DND-41 (cell line): ENCODE measurements around the gene SLC35D1.

Experiments used
- ATAC-seq: fragments of 200-7000 bp; cut with Tn5 transposase; 3 replicates; pipeline ENCODE4 v1.9.1; 2021; ENCODE audit warnings: low read depth; ENCODE audit not compliant: insufficient read depth
- DNase-seq: peaks from one replicate; pipeline ENCODE4 v3.0.0-alpha.2; 2020
- H2AFZ ChIP-seq: 2 replicates; pipeline ENCODE4 v1.6.0; 2012; ENCODE audit warnings: low read depth, low read length
- H3K27ac ChIP-seq: 2 replicates; pipeline ENCODE4 v1.5.1; 2012; ENCODE audit warnings: low read length, inconsistent platforms
- H3K27me3 ChIP-seq: fragments of 200-600 bp; sonication (generic); 2 replicates; pipeline ENCODE4 v1.6.0; 2012; ENCODE audit warnings: low read length, mild to moderate bottlenecking, inconsistent platforms; ENCODE audit not compliant: insufficient read depth, poor library complexity
- H3K36me3 ChIP-seq: 2 replicates; pipeline ENCODE4 v1.5.1; 2012; ENCODE audit warnings: low read length, inconsistent platforms; ENCODE audit not compliant: insufficient read depth
- H3K4me1 ChIP-seq: 2 replicates; pipeline ENCODE4 v1.5.1; 2012; ENCODE audit warnings: mild to moderate bottlenecking, low read length; ENCODE audit not compliant: insufficient read depth
- H3K4me2 ChIP-seq: 2 replicates; pipeline ENCODE4 v1.6.0; 2012; ENCODE audit warnings: mild to moderate bottlenecking, moderate library complexity, low read length, inconsistent platforms; ENCODE audit not compliant: insufficient read depth
- H3K4me3 ChIP-seq, 2 experiments: fragments of 200-600 bp in 1 of 2; shearing (Covaris generic) in 1 of 2; 2 replicates each; pipeline ENCODE4 v1.5.1; 2012 to 2016; ENCODE audit warnings: inconsistent platforms in 2 of 2, low read length in 2 of 2, mild to moderate bottlenecking in 2 of 2, low read depth in 1 of 2, moderate library complexity in 1 of 2
- H3K79me2 ChIP-seq: 2 replicates; pipeline ENCODE4 v1.6.0; 2012; ENCODE audit warnings: low read length, inconsistent platforms; ENCODE audit not compliant: insufficient read depth
- H3K9ac ChIP-seq: 2 replicates; pipeline ENCODE4 v1.6.0; 2012; ENCODE audit warnings: low read depth, mild to moderate bottlenecking, inconsistent platforms, low read length, moderate library complexity
- H3K9me3 ChIP-seq: 2 replicates; pipeline ENCODE4 v1.5.1; 2012; ENCODE audit warnings: low read length, moderate library complexity, mild to moderate bottlenecking, inconsistent platforms; ENCODE audit not compliant: insufficient read depth, severe bottlenecking
- H4K20me1 ChIP-seq: 2 replicates; pipeline ENCODE4 v1.6.0; 2012; ENCODE audit warnings: low read length; ENCODE audit not compliant: insufficient read depth
- CTCF ChIP-seq: IDR thresholded peaks from 2 replicates; pipeline ENCODE4 v1.5.1; 2012; ENCODE audit warnings: borderline replicate concordance, low read length, moderate library complexity, mild to moderate bottlenecking; ENCODE audit not compliant: poor library complexity, severe bottlenecking; ENCODE audit errors: extremely low read depth
- EZH2 ChIP-seq: IDR thresholded peaks from 3 replicates; pipeline ENCODE4 v1.6.1; 2012; ENCODE audit warnings: borderline replicate concordance, low read depth, mild to moderate bottlenecking, moderate library complexity, low read length, inconsistent platforms; ENCODE audit not compliant: severe bottlenecking

Gene SLC35D1

GRCh38 chr1:66996018-66996682 lies 57.8 kb downstream of the SLC35D1 start:
- Histone ChIP-seq H3K79me2 (no peaks in the 10 kb centered on the region), H3K27me3 (no peaks in the 10 kb centered on the region), H3K9ac (no peak overlapping the region), H3K9me3 (no peaks in the 10 kb centered on the region), H3K27ac (no peak overlapping the region), H3K4me3 (no peak overlapping the region), H4K20me1 (no peaks in the 10 kb centered on the region), H3K36me3 (peaks cover 23% of the 10 kb centered on the region), H3K4me2 (no peak overlapping the region), H3K4me1 (peaks cover 8% of the 10 kb centered on the region), H2AFZ (no peak overlapping the region)
- peak; percentile 79 for ATAC-seq
- no peak for TF ChIP-seq EZH2
- peak; percentile 89 for TF ChIP-seq CTCF
- peak; percentile 67 for DNase-seq

- H3K36me3 ChIP-seq = peaks cover 24% of the 10 kb centered on the region
- no peaks in the 10 kb centered on the region for H3K27me3 ChIP-seq
- H4K20me1 ChIP-seq = no peaks in the 10 kb centered on the region
- ATAC-seq (no peak), DNase-seq (no peak)
- H3K4me3 ChIP-seq = no peak overlapping the region
- H3K27ac ChIP-seq = no peak overlapping the region
- no peaks in the 10 kb centered on the region for H3K79me2 ChIP-seq
- H2AFZ ChIP-seq = no peak overlapping the region
- no peak overlapping the region for H3K9ac ChIP-seq
- no peak overlapping the region for H3K4me2 ChIP-seq
- H3K9me3 ChIP-seq = no peaks in the 10 kb centered on the region
- no peaks in the 10 kb centered on the region for H3K4me1 ChIP-seq
- TF ChIP-seq EZH2 (no peak), CTCF (no peak)
Observed at GRCh38 chr1:66993076-66993475, 60.9 kb downstream of the SLC35D1 start.

GRCh38 chr1:66985835-66986234 lies 68.1 kb downstream of the SLC35D1 start:
- H2AFZ ChIP-seq = no peak overlapping the region
- H3K36me3 ChIP-seq = peaks cover 78% of the 10 kb centered on the region
- H3K27ac ChIP-seq = no peak overlapping the region
- H4K20me1 ChIP-seq = no peaks in the 10 kb centered on the region
- no peak overlapping the region for H3K9ac ChIP-seq
- peaks cover 12% of the 10 kb centered on the region for H3K4me1 ChIP-seq
- no peak for ATAC-seq
- H3K79me2 ChIP-seq = 0 out of 2 replicates have a peak, but pooled peaks cover 3% of the 10 kb centered on the region
- no peaks in the 10 kb centered on the region for H3K9me3 ChIP-seq
- no peaks in the 10 kb centered on the region for H3K27me3 ChIP-seq
- no peak for TF ChIP-seq CTCF
- no peak for TF ChIP-seq EZH2
- H3K4me3 ChIP-seq = no peak overlapping the region
- H3K4me2 ChIP-seq = no peak overlapping the region
- DNase-seq = no peak

- ATAC-seq (no peak), DNase-seq (no peak)
- peaks cover 79% of the 10 kb centered on the region for H3K36me3 ChIP-seq
Observed at GRCh38 chr1:66984491-66984890, 69.5 kb downstream of the SLC35D1 start.

More at GRCh38 chr1:66984491-66984890, 69.5 kb downstream of the SLC35D1 start:
- Histone ChIP-seq H3K4me2 (no peak overlapping the region), H3K27me3 (no peaks in the 10 kb centered on the region), H3K9me3 (no peaks in the 10 kb centered on the region), H2AFZ (no peak overlapping the region), H3K4me3 (no peak overlapping the region), H3K79me2 (0 out of 2 replicates have a peak, but pooled peaks cover 3% of the 10 kb centered on the region), H3K4me1 (peaks cover 21% of the 10 kb centered on the region), H3K27ac (no peak overlapping the region), H3K9ac (no peak overlapping the region), H4K20me1 (no peaks in the 10 kb centered on the region)
- TF ChIP-seq EZH2 = no peak
- TF ChIP-seq CTCF = no peak
